Hematopoietic multipotent progenitor cell (in vitro differentiated cells): ENCODE data around the gene TMBIM6. TPM values are rescaled to one million over a fixed set of nuclear protein-coding genes. Genes with fewer than 3 reads are reported as not detected.
"Not testable (repeated sequence)": the region's sequence is repeated elsewhere in the genome, so short reads cannot be mapped to it uniquely, and the experiment has no call there.

Experiments used
- DNase-seq, 3 donors: peaks; one replicate each; pipeline ENCODE4 v3.0.0-alpha.2; 2011 to 2015; ENCODE audit warnings: low read depth in 2 of 3, low spot score in 2 of 3
- total RNA-seq: library from RNA; depleted of rRNA; stranded (reverse); fragments of >200 nt; gene quantifications from one replicate; pipeline ENCODE4 v1.2.3, GENCODE V29; 2012

TMBIM6 gene, protein sequence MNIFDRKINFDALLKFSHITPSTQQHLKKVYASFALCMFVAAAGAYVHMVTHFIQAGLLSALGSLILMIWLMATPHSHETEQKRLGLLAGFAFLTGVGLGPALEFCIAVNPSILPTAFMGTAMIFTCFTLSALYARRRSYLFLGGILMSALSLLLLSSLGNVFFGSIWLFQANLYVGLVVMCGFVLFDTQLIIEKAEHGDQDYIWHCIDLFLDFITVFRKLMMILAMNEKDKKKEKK
- 230 TPM for total RNA-seq

DNA sequence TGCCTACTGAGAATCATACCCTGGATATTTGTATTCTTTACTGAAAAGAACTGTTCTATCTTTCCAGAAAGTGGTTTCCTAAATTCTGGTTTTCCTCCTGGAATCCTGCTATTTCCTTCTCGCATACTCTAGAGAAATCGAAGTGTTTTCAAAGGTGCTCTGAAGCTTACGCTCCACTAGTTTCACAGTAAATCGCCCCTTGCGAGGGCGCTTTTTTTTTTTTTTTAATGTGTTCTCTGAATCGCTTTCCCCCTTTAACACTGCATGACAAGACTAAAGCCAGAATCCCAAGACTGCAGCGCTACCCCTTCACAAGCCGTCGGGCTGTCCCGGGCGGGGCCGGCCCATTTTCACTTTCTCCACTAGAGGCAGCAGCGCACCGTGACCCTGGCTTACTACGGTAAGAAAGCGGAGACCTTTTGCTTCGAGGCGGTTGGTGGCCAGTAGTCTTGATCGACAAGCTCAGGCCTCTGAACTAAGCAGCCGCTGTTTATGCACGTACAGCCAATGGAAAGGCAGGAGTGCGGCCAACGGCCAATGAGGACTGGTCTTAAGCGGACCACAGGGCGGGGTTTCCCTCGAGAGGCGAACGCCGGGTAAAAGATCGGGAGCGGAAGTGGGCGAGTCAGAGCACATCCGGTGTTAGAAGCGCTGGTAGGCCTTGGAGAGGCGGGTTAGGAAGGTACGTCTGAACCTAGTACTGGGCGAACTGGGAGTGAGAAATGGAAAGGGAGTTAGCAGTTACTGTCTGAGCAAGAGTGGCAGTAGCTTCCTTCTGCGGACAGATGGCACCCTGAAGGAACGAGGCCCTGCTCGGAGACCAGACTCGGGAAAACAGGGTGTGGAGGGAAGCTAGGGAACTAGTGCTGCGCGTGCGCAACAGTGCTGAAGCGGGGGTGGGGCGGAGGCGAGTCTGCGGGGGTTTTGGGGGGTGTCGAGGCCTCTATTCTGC, at the start of gene TMBIM6:
TMBIM6 (plus strand) TSS at position 628 of the 952 bp plus-strand sequence. CDS start 10,937 bp downstream, outside the sequence.
- DNase-seq: peak; percentile 98 to 100 (median 100)

DNA sequence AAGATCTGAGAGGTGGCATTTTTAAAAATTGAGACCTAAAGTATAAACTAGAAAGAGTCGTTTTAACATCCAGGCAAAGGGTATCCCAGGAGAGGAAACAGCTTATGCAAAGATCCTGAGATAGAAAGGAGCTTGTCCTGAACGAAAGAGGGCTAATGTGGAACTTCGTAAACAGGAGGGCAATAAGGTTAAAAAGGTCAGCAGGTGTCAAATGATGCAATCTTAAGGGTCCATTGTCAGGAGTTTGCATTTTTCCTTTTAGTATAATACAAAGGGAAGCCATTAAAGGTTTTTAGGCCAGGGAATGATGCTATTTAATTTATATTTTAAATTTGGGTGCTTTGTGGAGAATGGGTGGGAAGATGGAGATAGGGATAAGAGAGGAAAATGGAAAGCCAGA, 48.5 kb upstream of the TMBIM6 start:
- no peak for DNase-seq

DNA sequence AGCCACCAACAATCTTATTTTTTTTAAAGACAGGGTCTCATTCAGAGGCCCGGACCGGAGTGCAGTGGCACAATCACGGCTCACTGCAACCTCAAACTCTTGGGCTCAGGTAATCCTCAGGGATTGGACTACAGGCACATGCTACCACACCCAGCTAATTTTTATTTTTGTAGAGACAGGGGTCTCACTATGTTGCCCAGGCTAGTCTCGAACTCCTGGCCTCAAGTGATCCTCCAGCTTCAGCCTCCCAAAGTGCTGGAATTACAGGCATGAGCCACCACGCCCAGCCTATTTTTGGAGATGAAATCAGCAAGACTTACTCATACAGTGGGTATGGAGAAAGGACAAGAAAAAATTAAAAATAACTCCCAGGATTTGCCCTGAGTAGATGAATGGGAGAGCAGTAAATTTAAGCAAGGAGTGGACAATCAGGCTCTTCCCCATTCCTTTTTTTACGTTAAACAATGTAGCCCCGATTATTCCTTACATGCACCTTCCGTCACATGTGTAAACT, 47.4 kb upstream of the TMBIM6 start:
- DNase-seq: no peak

DNA sequence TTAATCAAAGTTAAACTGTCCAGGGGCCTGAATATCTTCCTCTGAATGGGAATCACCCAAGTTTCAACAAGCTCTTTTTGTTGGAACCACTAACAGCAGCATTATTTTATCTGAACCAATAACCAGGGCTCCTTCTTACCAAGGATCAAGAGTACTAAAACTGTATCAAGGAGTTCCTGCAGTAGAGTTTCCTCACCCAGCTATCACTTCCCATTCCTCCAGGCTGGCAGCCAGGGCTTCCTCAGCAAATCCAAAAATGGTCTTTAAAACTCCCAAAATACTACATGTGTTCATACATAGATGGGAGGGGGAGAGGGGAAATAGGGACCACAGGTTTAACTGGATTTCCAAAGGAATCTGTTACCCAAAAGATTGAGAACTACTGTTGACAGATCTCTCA, 44.6 kb upstream of the TMBIM6 start:
- DNase-seq: no peak

DNA sequence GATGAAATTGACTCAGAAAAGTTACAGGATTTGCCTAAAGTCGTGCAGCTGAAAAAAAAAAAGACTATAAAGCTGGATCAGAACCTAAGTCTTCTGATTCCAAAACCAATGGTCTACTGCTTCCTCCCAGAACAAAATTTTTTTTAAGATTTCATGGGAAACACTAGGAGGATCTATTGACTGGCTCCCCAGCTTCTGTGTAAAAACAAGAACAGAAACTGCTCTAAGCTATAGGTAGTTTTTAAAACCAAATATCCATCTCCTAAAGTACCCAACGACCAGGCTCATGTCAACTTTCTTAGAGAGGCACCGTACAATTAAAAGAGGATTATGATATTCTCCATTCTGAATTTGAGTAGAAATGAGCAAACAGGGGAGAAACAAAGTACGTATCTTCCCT, 43.5 kb upstream of the TMBIM6 start:
- DNase-seq: no peak

DNA sequence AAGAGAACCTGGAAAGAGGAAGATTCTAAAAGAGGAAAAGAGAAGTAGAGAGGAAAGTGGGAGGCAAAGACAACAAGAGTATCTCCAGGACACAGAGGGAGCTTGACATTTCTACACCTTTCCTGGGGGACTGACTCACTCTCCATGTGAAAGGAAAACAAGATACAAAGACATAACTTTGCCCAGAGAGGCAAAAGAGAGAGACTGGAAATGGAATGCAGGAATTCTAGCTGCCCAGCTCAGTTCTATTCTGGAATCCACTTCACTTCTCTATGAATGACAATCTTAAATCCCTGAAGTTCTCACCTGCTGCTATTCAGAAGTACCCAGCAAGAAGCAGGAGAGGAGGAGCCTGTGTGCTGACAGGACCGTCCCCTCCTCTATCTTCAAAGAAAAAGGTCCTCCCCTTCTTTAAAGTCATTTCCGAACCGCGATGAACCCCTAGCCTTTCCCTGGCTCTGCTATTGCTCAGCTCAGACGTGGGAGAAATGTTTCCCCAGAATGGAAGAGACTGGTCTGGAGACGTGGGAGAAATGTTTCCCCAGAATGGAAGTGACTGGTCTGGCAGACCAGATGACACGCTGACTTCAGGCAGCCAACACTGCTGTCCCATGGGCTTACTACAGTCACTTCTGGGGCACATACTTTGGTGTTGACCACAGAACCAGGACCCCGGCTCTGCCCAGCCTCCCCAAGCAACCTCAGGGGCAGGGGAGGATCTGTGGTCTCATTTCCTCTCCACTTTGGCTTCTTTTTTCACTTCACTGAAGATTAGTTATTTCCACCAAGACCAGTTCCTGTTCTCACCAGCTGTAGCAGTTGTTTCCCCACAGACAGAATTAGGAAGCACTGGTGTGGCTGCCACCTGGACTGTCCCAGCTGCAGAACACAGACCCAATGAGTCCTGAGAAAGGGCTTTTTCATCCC, 42.5 kb upstream of the TMBIM6 start:
- peak in 2 of 3 donors; percentile 69 to 82 for DNase-seq

DNA sequence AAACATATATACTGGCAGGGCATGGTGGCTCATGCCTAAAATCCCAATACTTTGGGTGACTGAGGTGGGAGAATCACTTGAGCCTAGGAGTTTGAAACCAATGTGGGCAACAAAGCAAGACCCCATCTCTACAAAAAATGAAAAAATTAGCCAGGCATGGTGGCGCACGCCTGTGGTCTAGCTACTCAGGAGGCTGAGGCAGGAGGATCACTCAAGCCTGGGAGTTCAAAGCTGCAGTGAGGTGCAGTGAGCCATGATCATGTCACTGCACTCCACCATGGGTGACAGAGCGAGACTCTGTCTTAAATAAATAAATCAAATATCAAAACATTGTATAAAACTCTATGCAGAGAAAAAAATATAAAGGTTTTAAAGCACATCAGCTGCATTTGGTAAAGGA, 39.3 kb upstream of the TMBIM6 start:
- DNase-seq: no peak

DNA sequence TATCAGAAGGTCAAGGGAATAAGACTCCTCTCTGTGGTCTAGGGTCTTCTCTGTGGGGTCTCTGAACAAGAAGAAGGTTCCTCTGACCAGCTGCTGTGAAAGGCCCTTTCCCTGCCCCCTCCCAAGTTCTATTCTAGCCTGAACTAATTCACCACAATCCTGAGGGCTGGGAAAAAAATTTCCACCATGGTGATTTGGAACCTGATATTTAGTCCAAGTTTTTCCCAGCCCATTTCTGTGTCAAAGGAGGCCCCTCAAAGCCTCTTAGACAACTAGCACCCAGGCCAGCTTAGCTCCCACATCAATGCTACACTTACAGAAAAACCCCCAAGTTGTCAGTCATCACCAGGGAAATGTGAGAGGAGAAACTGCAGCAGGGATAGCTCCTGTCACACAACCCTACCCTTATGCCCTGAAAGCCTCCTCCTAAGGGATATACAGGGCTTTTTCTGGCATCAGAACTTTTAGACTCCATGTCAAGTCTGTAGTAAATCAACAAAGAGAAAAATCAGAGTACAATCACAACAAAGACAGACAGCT, 38.6 kb upstream of the TMBIM6 start:
- no peak for DNase-seq

DNA sequence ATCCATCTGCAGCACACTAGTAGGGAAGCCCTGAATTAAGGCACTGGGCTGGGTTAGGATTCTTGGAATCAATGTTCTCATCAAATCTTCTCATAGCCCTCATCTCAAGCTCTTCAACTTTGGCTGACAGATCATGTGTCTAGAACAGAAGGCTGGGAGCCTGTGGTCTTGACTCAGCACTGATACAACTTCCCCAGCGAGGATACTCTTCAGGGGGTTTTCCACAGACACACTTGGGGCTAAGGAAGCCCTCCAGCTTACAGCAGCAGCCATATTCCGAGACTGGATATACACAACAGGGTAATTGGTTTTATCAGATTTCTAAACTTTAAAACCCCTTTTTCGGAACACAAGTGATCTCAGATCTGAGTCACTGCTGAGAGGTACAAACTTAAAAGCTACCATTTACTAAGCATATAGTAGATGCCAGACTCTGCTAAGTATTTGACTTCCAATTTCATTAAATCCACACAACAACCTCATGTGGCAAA, 37.7 kb upstream of the TMBIM6 start:
- peak in 2 of 3 donors; percentile 81 to 82 for DNase-seq

DNA sequence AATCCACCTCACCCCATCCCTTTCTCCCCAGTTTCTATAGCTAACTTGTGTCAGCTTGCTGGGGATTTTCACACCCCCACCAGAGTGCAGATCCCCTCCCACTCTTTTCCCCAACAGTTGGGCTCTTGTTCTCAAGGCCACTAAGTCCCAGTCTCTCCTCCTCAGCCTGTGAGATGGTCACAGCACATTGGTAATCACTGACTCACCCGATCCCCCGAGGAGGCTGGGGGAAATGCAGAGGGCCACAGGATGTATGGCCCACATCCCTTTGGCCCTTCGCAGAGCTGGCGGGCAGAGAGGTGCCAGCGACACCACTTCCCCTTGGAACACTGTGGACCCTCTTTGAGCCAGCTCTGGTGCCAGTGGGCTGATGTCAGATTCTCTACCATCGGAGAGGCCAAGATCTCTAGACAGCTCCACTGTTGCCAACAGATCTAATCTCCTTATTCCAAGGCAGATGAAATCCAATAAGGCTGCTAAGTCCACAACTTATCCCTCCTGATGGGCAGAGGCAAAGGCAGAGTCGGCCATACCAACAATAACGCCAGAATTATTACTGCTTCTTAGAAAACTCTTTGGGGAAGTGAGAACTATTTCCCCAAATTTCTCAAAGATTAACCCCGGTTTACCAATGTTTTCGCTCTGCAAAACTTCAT, 35.8 kb upstream of the TMBIM6 start:
- DNase-seq: peak in 2 of 3 donors; percentile 18 to 43

DNA sequence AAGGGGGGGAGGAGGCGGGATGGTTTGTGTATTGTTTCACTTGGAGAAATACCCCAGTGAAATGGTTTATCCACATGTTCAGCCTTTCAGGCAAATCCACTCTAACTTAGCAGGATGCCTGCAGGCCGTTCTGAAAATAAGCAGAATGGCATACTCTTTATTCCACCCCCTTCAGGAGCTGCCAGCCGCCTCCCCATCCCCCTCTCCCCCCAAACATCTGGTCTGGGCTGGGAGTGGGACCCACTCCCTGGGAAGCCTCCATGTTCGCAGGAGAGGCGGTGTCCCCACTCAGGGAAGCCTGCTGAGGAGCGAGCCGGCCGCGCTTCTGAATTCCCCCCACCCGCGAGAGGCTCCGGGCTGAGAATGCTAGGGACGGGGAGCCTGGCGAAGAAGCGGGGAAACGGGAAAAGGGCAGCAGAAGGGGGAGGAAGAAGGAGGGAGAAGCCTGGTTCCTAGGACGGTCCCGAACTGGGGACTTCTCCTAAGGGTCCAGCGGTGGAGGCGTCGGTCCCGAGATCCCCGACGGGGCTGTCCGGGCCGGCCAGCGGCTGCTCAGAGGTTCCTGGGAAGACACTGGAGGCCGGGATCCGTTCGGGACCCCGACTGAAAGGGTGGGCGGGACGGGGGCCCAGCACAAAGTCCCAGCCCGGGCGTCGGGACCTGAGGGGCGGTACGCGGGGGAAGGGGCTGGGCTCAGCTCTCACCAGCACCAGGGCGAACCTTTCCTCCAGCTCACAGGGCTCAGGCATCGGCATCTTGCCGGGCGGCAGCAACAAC, 34.8 kb upstream of the TMBIM6 start:
- peak in 1 of 3 donors; percentile 13 for DNase-seq

DNA sequence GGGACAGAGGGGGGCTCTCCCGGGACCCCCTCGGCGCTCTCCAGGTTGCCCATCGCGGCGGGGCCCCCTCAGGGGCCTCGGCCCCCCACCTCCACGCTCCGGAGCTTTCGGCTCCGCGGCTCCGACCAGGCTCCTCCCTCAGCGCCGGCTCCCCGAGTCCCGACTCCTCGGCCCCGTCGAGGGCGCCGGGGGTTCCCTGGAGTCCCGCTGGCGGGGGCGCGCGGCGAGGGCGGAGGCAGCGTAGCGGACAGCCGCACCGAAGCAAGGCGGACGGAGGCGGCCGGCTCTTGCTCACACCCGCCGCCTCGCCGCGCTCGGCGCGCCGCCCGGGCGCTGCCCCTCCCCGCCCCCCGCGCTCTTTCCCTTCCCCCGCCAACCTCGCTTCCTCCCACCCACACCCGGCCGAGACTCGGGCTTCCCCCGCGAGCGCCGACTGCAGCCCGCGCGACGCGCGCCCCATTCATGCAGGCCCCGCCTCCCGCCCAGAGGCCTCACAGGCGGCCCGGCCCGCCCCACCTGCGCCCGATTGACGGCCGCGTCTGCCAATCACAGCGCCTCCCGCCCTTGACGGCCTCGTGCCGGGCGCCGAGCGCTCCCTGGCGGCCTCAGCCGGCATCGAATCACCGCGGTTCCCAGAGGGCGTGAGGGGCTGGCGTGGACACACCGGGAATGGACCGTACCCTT, 34.1 kb upstream of the TMBIM6 start, which contains the start of gene FMNL3:
FMNL3 (minus strand) TSS at position 278 of the 684 bp plus-strand sequence; CDS start at position 53, 225 bp downstream.
- DNase-seq: peak; percentile 96 to 98 (median 97)

DNA sequence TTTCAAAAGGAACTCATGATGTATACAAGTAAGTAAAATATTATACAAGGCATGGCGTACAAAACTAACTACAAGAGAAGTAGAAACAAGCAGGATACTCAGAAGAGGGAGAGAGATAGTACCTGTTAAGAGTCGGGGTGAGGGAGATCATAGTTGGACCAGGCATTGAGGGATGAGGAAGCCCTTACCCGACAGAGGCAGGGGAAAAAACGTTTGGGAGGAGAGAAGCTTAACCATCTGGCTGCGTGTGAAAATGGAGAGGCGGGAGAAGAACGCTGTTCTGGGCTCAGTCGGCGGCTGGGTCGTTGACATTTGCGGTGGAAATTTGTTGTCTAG, 33.6 kb upstream of the TMBIM6 start:
- DNase-seq: no peak

DNA sequence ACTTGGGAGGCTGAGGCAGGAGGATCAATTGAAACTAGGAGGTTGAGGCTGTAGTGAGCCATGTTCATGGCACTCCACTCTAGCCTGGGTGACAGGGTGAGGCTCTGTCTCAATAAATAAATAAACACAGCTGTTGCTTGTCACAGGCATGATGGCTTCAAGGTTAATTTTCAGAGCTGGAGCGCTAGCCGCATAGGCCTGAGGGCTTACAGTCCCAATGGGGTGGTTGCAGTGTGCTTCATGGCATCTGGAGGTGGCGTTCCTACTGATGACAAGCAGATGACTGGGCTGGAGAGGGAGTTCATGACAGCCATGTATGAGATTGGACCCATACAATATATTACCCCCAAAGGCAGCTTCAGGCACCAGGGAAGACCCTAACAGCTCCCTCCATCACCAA, 32.5 kb upstream of the TMBIM6 start:
- no peak for DNase-seq

DNA sequence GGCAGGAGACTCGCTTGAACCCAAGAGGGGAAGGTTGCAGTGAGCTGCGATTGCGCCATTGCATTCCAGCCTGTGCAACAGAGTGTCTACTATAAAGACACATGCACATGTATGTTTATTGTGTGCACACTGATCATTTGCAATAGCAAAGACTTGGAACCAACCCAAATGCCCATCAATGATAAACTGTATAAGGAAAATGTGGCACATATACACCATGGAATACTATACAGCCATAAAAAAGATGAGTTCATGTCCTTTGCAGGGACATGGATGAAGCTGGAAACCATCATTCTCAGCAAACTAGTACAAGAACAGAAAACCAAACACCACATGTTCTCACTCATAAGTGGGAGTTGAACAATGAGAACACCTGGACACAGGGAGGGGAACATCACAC, 27.4 kb upstream of the TMBIM6 start:
- not testable (repeated sequence) for DNase-seq

DNA sequence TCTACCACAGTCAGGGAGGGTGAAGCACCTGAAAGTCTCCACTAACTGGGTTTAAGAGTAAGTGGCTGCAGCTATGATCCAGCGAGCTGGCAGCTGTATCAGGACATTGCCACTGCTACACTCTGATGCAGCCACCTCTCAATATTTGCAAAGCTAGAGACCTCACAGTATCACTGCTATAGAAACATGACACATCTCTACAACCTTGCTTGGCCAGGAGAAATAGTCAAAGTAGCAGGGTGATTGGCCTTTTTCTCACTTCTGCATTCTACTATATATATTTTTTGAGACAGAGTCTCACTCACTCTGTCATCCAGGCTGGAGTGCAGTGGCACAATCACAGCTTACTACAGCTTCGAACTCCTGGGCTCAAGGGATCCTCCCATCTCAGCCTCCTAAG, 24.8 kb upstream of the TMBIM6 start:
- DNase-seq: no peak

DNA sequence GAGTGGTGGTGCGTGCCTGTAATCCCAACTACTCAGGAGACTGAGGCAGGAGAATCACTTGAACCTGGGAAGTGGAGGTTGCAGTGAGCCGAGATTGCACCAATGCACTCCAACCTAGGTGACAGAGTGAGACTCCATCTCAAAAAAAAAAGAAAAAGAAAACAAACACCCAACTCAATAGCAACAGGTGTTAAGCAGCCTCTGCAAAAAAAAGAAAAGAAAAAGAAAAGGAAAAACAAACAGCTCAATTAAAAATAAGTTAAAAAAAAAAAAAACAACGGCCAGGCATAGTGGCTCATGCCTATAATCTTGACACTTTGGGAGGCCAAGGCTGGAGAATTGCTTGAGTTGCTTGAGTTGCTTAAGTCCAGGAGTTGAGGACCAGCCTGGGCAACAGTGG, 23.6 kb upstream of the TMBIM6 start:
- DNase-seq: not testable (repeated sequence)

DNA sequence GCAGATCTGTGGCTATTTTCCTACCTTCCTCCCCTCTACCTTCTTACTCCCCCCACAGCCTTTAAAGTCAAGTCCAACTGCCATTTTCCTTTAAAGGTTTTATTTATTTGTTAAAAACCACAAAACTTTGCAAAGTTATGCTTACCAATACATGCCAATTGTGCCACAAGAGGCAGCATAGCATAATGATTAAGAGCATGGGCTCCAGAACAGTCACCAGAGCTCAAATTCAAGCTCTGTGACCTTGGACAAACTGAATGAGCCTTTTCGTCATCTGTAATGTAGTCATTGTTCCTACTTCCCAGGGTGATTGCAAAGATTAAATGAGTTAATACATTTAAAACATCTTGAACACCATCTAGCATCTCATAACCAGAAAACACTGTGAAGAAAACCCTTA, 21.1 kb upstream of the TMBIM6 start:
- DNase-seq: no peak
